ENCODE results near the gene DNAH11. TPM values are rescaled to one million over a fixed set of nuclear protein-coding genes. Genes with fewer than 3 reads are reported as not detected.

Gene DNAH11
- total and polyA plus RNA-seq, 2 donors (not counting 1 experiment from before 2014, with no cell fraction given), result 0.33 to 0.34 TPM

DNA sequence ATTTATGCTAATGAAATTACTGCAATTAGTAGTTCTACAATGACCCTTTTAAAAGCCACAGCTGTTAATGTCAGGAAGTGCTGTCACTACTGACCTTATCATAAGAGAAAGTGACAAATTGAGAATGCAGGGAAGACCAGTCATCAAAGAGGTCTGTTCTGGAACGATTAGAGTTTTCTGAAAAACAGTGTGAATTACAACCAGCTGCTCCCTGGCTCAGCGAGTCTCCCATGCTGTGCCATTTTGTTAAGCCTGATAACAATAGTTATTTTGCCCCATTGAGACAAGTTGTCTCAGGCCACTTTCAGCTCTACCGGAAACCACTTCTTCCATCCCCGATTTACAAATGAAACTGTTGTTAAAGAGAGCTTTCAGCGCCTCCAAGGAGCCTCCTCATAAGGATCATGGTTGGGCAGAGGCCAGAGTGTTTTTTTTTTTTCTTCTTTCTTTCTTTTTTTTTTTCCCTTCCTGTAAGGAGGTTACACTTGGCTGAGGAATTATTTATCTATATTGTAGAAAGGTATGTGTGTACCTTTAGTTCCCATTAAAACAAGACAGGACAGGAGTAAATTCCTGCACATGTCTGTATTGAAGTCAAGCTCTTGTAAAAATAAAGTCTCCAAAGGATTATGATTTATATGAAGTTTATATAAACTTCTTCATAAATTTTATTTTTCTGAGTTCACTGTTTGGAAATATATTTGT, 229.2 kb downstream of the DNAH11 start:
- H3K36me3 ChIP-seq (ENCODE audit: control insufficient read depth, insufficient read depth, low read length), result no peaks in the 10 kb centered on the region
- H3K9ac ChIP-seq (ENCODE audit: insufficient read depth, low read length), result no peak overlapping the region
- no peak overlapping the region for H2AFZ ChIP-seq (ENCODE audit: low read length)
- peak in 1 of 2 donors; percentile 8 for DNase-seq (ENCODE audit: low read depth in 2 of 2)
- H3K9me3 ChIP-seq (ENCODE audit: control insufficient read depth, insufficient read depth, low read depth, low read length), result no peaks in the 10 kb centered on the region
- TF ChIP-seq EZH2 (IDR thresholded peaks at IDR 0.05; ENCODE audit: low read length, missing control alignments), result no peak
- TF ChIP-seq, protein P1, sequence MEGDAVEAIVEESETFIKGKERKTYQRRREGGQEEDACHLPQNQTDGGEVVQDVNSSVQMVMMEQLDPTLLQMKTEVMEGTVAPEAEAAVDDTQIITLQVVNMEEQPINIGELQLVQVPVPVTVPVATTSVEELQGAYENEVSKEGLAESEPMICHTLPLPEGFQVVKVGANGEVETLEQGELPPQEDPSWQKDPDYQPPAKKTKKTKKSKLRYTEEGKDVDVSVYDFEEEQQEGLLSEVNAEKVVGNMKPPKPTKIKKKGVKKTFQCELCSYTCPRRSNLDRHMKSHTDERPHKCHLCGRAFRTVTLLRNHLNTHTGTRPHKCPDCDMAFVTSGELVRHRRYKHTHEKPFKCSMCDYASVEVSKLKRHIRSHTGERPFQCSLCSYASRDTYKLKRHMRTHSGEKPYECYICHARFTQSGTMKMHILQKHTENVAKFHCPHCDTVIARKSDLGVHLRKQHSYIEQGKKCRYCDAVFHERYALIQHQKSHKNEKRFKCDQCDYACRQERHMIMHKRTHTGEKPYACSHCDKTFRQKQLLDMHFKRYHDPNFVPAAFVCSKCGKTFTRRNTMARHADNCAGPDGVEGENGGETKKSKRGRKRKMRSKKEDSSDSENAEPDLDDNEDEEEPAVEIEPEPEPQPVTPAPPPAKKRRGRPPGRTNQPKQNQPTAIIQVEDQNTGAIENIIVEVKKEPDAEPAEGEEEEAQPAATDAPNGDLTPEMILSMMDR (conservative IDR thresholded peaks at IDR 0.05 in 1 of 2, IDR thresholded peaks at IDR 0.05 in 1 of 2; ENCODE audit: low read depth in 1 of 2, low read length in 2 of 2), result no peak
- H3K4me2 ChIP-seq (ENCODE audit: extremely low read depth, insufficient read depth, low read length), result no peak overlapping the region
- H3K27me3 ChIP-seq (ENCODE audit: control insufficient read depth, insufficient read depth, low read length), result no peaks in the 10 kb centered on the region
- no peaks in the 10 kb centered on the region for H3K79me2 ChIP-seq (ENCODE audit: control insufficient read depth, insufficient read depth, low read length)
- H3K4me3 ChIP-seq (replicated peaks in 1 of 4; ENCODE audit: control extremely low read depth in 1 of 4, insufficient read depth in 1 of 4, low read depth in 3 of 4, low read length in 4 of 4), result no peak overlapping the region
- no peaks in the 10 kb centered on the region for H4K20me1 ChIP-seq (ENCODE audit: control insufficient read depth, extremely low read depth, insufficient read depth, low read length)
- H3K4me1 ChIP-seq (ENCODE audit: control insufficient read depth, extremely low read depth, insufficient read depth, low read length), result no peaks in the 10 kb centered on the region
- H3K27ac ChIP-seq (ENCODE audit: insufficient read depth, low read length), result no peak overlapping the region

DNA sequence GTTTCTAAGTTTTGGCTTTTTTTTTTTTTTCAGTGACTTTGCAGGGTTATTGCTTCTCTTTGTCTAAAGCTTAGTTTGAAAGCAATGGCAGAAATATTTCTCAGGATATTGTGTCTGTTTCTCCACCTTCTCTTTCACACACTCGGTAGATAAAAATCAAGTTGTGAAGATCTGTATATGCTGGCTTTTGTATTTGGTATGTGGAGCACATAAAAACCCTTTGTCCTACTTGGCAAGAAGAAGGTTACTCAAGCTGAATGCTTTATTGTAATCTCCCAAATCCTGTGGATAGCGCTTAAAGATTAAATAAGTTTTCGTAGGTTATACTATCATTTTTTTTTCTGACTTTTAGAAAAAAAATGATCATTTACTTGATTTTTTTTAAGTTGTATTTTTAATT, 230.5 kb downstream of the DNAH11 start:
- Histone ChIP-seq H3K4me1 (ENCODE audit: control insufficient read depth, extremely low read depth, insufficient read depth, low read length) (no peaks in the 10 kb centered on the region), H3K36me3 (ENCODE audit: control insufficient read depth, insufficient read depth, low read length) (no peaks in the 10 kb centered on the region), H2AFZ (ENCODE audit: low read length) (no peak overlapping the region), H3K27ac (ENCODE audit: insufficient read depth, low read length) (no peak overlapping the region), H3K9me3 (ENCODE audit: control insufficient read depth, insufficient read depth, low read depth, low read length) (no peaks in the 10 kb centered on the region), H3K79me2 (ENCODE audit: control insufficient read depth, insufficient read depth, low read length) (no peaks in the 10 kb centered on the region), H4K20me1 (ENCODE audit: control insufficient read depth, extremely low read depth, insufficient read depth, low read length) (no peaks in the 10 kb centered on the region), H3K4me3 (replicated peaks in 1 of 4; ENCODE audit: control extremely low read depth in 1 of 4, insufficient read depth in 1 of 4, low read depth in 3 of 4, low read length in 4 of 4) (no peak overlapping the region), H3K4me2 (ENCODE audit: extremely low read depth, insufficient read depth, low read length) (no peak overlapping the region), H3K9ac (ENCODE audit: insufficient read depth, low read length) (no peak overlapping the region), H3K27me3 (ENCODE audit: control insufficient read depth, insufficient read depth, low read length) (no peaks in the 10 kb centered on the region)
- DNase-seq (ENCODE audit: low read depth in 2 of 2), result no peak
- TF ChIP-seq, protein P1 (conservative IDR thresholded peaks at IDR 0.05 in 1 of 2, IDR thresholded peaks at IDR 0.05 in 1 of 2; ENCODE audit: low read depth in 1 of 2, low read length in 2 of 2), result no peak
- no peak for TF ChIP-seq EZH2 (IDR thresholded peaks at IDR 0.05; ENCODE audit: low read length, missing control alignments)

DNA sequence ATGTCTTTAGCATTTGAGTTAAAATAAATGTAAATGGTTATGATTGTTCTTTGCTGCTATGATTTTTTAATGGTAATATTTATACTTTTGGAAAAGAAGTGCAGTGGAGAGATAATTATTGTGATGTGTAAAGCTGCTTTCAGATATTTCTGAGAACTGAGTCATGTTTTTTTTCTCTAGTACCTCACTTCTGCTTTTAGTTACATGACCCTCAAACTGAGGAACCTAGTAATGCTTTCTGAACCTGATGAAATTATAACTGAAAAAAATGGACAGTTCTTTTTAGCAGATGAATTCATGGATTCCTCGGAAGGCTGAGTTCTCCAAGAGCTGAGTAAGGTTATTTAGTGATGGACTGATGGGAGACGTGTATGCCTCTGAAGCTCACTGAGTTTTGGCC, 235.1 kb downstream of the DNAH11 start:
- no peaks in the 10 kb centered on the region for H4K20me1 ChIP-seq (ENCODE audit: control insufficient read depth, extremely low read depth, insufficient read depth, low read length)
- TF ChIP-seq, protein P1 (conservative IDR thresholded peaks at IDR 0.05 in 1 of 2, IDR thresholded peaks at IDR 0.05 in 1 of 2; ENCODE audit: low read depth in 1 of 2, low read length in 2 of 2), result no peak
- no peak for TF ChIP-seq EZH2 (IDR thresholded peaks at IDR 0.05; ENCODE audit: low read length, missing control alignments)

More for the DNA sequence above, 235.1 kb downstream of the DNAH11 start:
- no peaks in the 10 kb centered on the region for H3K36me3 ChIP-seq (ENCODE audit: control insufficient read depth, insufficient read depth, low read length)
- no peaks in the 10 kb centered on the region for H3K27me3 ChIP-seq (ENCODE audit: control insufficient read depth, insufficient read depth, low read length)
- H3K79me2 ChIP-seq (ENCODE audit: control insufficient read depth, insufficient read depth, low read length), result no peaks in the 10 kb centered on the region
- no peak overlapping the region for H3K4me2 ChIP-seq (ENCODE audit: extremely low read depth, insufficient read depth, low read length)
- H3K4me1 ChIP-seq (ENCODE audit: control insufficient read depth, extremely low read depth, insufficient read depth, low read length), result no peaks in the 10 kb centered on the region
- H3K9ac ChIP-seq (ENCODE audit: insufficient read depth, low read length), result no peak overlapping the region
- no peak for DNase-seq (ENCODE audit: low read depth in 2 of 2)
- H3K27ac ChIP-seq (ENCODE audit: insufficient read depth, low read length), result no peak overlapping the region
- H2AFZ ChIP-seq (ENCODE audit: low read length), result no peak overlapping the region
- H3K4me3 ChIP-seq (replicated peaks in 1 of 4; ENCODE audit: control extremely low read depth in 1 of 4, insufficient read depth in 1 of 4, low read depth in 3 of 4, low read length in 4 of 4), result no peak overlapping the region
- H3K9me3 ChIP-seq (ENCODE audit: control insufficient read depth, insufficient read depth, low read depth, low read length), result no peaks in the 10 kb centered on the region

Measured in fibroblast of lung (primary cell).